GM18909 (cell line): Measurements from ENCODE around the gene ZMYND10.

Source experiments
- ATAC-seq: cut with Tn5 transposase; IDR thresholded peaks from one replicate; pipeline ENCODE4 v1.9.1; 2021; ENCODE audit warnings: mild to moderate bottlenecking; ENCODE audit not compliant: unreplicated experiment, poor library complexity

Gene ZMYND10

DNA sequence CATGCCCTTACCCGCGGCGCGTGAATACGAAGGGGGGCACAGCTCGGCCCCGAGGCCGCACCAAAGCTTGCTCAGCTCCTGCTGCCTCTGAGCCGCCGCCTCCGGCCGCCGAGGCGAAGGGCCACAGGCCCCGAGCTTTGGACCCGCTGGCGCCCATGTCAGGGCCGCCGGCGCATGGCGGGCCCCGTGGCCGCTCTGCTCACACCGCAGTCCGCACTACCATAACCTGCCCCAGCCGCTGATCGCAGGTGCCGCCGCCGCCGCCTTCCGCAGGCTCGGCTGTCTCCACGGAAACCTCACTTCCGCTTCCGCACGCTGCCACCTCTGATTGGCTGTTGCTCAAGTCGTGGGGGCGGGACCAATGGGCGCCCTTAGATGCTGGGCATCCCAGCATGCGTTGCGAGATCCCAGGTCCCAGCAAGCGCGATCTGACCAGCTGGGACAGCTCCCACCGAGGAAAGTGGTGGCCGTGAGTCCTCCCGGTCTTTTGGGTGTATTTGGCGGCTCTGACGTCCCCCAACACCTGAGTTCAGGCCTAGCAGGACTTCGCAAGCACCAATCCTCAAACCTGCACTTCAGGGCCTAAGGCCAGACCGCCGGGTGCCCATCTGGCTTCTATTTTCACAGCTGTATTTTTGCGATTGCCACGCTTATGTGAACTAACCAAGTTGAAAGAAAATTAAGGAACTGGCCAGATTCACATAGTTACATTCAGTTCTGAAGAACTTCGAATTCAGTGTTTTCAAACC is 17.4 kb downstream of the ZMYND10 start, which contains the start of gene TUSC2:
TSS of gene TUSC2 (minus strand) at position 281 of the 749 bp plus-strand sequence. CDS start at position 157, 124 bp downstream.
- ATAC-seq: peak; percentile 85

DNA sequence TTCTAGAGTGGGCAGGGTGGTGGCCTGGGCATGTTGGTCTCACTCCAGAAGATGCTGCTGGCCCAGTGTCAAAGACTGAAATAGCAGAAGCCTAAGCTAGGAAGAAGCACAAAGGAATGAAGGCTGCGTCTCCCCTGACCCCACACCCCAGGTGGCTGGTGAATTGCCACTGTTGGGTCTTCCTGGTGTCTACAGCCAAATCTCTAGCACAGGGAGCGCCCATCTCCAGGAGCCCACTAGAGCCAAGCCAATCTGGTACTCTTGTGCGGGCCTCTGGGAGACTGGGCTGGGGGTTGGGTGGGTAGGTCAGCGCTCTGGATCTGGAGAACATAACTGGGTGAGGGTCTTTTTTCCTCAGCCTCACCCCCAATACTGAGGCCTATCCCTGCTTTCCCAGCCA is 18.4 kb downstream of the ZMYND10 start:
- ATAC-seq: no peak

DNA sequence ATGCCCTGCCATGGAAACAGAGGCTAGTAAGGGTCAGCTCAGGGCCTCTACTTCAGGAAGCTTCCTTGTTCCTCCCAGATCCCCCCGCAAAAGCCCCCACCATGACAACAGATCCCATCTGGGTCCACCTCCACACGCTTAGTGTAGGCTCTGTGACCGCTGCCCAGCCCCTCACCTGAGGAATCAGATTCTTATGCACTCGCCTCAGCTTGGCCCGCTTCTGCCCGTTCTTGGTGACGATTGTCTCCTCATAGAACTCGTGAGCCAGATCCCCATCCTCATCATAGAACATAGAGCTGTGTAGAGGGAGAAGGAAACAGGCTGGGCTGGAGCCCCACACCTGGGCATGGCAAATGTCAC is 19.4 kb downstream of the ZMYND10 start:
- ATAC-seq: no peak

DNA sequence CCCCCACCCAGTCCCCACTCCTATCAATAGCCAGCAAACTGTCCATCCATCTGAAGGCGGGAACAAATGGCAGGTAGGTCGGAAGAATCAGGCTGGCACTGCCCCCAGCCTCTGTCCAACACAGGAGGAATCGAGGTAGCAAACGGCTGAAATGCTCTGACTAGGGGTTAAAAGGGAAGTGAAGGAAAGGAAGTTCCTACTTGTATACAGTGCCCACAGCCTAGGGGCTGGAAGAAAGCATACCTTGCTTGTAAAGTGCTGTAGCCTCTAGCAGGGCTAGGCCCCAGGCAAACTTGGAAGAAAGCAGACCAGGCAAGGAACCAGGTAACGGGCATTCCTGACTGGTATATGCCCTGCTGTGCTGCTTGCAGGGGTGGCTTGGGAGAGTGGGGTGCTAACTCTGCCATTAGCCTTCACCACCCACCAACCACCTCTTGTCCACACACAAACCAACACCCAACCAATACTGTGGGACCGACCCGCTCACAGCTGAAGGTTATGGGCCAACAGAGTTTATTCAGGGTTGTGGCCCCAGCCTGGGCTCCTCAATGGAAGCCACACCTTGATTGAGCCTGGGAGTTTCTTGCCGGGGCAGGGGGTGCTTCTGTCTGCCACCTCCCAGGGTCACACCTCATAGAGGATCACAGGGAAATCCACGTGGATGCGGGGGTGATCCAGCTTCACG is 19.9 kb downstream of the ZMYND10 start:
- ATAC-seq: no peak

DNA sequence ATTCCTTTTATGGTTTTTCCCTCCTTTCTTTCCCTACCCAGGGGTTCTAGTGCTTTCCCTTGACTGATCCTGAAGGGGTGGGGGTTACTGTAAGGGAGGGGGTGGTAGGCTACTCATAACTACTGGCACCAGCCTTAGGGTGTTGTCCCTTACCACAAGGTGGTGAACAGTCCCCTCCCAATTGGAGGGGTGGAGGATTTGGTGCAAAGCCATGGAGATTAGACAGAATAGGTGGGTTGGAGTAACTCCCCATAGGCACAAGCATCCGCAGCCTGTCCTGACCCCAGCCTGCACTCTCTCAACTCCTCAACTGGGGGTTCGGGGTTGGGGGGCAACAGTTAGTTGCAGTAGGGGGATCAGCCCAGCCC is 20.4 kb downstream of the ZMYND10 start:
- ATAC-seq: no peak

DNA sequence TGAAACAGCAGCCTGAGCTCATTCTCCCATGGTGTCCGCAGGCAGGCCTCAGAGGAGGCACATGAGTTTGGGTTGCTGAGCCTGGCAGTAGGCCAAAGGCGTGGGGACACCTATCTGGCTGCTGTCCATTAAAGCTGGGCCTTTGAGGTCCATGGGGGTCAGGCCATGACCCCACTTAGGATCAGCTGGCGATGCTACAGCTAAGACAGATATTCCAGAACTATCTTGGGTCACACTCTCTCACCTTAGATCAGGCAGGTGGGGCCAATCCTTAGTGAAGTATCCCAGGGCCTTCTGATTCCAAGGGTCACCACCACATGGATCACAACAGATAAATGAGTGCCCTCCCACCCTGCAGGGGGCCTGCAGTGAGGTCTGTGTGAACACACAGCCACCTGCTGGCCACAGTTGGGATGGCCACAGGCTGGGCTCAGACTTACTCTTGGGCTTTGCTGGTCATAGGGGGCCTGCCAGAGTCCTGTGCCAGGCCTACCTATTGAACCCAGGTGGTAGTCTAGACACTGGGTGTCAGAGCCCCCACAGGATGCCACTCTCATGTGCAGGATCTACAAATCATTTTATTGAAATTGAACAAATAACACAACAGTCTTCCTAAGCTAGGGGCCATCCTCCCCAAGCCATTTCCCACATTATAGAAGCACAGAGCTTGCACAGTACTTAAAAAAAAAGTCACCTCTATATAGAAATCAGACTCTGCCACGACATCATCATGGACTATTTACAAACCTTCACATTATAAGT is 21.0 kb downstream of the ZMYND10 start:
- ATAC-seq: no peak

DNA sequence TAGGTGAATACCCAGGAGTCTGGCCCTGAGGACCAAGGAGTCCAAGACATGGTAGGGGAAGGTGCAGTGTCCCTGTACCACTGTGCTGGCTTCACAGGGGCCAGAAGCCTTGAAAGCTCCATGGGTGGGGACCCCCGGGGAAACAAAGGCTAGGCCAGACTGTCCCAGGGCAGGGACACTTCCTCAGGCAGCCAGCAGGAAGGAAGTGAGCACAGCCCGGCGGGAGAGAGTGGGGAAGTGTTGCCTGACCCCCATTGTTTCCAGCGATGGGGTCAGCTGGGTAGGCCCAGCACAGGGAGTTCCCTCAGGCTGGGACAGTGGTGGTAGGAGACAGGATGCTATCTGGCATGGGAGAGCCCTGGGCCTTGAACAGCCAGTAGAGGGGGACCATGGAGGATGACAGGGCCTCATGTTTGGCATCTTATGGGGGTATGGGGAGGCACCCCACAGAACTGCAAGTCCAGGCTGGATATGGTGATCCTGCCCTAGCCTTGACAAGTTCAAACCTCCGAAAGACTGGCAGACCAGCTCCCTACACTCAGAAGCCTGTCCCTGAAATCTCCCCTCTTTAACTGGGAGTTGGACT is 21.8 kb downstream of the ZMYND10 start:
- ATAC-seq: no peak

DNA sequence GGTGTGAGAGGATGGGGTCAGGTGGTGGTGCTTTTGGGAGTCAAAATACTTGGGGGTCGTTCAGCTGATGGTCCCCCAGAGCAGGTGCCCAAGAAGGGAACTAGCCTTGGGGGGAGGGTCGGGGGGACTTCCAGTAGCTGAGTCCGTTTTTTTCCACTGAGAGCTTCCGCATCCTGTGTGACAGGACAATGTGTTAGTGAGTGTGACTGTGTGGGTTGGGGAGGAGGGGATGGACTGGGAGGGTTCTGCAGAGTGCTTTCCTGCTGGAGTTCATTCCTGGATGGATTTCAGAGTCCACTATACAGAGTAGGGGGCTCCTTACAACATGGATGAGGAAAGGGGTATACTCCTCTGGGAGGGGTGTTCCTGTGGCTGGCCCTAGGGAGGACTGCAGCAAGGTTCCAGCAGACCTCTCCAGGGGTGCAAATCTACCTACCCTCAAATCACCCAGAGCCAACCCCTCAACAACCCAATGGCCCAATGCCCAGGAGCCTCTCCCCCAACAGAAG is 22.4 kb downstream of the ZMYND10 start:
- ATAC-seq: no peak

DNA sequence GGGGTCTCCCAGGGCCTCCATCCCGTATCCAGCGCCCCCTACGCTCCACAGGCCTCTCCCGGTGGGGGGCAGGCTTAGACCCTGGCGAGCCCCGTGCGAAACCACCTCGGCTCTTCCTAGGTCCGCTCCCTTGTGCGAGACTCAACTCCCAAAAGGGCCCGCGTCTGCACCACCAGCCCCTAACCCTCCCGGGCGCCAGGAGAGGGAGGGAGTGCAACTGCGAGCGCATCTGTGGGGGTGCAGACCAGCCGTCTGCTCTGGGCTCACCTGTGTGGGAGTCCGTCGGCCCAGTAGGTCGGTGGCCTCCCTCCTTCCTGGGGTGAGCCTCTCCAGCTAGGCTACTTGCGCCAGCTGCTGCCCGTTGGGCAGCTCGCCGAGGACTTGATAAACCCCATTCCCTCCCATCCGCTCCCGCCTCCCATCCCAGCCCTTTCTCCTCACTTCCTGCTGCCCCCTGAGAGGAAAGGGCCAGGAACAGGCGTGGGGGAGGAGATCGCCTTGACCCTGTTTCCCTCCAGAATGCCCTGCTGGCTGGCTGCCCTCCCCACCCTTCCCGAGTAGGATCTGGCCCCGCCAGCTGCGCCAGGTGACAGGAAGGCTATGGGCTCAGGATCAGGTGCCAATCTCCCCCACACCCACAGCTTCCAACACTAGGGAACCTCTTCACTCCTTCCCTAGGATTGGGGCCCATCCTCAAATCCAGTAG is 23.0 kb downstream of the ZMYND10 start, which contains the start of gene HYAL2:
TSS of gene HYAL2 (minus strand) at position 360 of the 706 bp plus-strand sequence. CDS start 2,256 bp downstream, outside the sequence.
- no peak for ATAC-seq

DNA sequence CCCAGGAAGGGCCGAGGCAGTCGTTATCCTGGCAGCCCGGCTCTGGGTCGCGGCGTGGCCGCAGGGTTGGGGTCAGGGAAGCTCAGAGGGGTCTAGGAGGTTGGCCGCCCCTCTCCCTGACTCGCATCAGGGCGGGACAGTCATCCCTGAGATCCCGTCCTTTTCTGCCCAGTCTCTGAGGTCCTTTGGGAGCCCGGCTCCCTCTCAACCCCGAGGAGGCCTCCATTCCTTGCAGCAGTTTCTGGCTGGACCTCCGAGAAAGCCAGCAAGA is 23.5 kb downstream of the ZMYND10 start:
- no peak for ATAC-seq

DNA sequence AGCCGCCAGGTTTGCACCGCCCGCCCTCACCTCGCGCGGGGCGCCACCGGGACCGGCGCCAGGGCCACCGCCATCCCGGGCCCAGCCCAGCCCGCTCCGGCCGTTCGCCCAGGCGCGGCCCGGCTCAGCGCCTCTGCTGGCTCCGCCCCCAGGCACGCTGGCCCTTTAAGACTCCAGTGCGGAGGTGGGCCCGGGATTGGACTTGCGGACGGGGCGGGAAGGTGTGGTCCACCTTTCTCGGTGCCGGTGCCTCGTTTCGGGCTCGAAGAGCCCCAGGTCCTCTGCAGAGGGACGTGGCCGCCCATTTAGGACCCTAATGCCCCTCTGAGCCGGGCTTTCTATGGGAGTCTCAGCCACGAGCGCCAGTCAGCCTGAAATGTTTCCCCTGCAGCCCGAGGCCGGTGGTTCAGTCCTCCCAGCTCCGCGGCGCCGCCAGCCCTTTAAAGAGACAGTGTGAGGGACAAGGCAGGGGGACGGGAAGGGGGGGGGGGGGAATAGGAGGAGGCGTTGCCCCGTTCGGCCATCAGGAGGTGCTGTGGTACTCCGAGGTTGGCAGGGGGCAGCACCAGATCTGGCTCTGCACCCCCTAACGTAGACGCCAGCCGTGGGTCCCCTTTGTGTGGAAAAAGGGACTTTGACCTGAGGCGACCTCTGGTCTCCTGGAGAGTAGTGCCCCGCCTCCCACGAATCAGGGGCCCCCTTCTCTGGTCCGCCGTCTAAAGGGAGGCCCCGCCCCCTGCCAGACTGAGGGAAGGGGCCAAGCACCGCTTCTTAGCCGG is 24.0 kb downstream of the ZMYND10 start:
- peak; percentile 79 for ATAC-seq

DNA sequence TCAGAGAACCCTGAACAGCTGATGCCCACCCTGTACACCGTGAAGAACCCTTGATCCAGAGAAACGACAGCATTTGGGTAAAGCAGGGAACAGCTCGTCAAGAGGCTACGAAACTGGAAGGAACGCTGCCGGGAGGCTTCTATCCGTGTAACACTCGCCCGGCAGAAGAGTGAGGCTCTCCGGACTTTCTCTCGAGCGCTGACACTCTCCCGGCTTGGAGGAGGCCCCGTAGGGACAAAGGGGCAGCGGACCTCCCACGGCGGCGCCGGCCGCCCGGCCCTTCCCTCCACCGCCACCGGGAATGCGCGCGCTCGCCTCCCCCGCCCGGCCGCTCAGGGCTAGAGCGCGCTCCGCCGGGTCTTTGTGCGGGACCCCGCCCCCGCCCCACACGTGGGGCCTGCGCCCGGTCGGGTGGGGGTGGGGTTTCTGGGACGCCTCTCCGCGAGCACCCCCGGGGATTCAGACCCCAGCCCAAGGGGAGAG is 24.6 kb downstream of the ZMYND10 start:
- peak; percentile 52 for ATAC-seq

DNA sequence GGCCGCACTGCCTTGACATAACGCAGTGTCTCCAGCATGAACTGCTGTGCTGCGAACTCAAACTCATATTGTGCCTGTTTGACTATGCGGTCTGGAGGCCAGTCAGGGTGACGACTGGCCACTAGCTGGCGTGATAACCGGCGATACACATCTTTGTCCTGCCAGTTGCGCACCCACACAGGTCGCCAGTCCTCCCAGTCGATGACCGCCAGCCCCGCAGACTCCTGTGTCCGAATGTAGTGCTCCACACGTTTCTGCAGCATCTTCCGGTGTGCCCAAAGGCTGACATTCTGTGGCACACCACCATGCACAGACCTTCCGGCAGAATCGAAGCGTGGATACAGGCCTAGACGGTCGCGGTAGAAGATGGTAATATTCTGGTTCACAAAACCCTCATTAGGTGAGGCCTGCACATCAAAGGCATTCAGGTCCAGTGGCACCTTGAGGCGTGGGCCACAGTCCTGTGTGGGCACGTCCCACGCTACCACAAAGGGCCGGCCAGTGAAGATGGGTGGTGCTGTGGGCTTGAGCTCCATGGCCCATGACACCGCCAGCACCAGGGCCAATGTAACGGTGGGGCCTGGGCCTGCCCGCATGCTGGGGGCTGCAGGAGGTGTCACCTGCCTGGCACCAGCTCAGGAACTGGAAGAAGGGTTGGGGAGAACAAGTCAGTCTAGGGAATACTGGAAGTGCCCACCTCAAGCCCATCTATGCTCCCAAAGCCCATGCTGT is 25.5 kb downstream of the ZMYND10 start:
- no peak for ATAC-seq

DNA sequence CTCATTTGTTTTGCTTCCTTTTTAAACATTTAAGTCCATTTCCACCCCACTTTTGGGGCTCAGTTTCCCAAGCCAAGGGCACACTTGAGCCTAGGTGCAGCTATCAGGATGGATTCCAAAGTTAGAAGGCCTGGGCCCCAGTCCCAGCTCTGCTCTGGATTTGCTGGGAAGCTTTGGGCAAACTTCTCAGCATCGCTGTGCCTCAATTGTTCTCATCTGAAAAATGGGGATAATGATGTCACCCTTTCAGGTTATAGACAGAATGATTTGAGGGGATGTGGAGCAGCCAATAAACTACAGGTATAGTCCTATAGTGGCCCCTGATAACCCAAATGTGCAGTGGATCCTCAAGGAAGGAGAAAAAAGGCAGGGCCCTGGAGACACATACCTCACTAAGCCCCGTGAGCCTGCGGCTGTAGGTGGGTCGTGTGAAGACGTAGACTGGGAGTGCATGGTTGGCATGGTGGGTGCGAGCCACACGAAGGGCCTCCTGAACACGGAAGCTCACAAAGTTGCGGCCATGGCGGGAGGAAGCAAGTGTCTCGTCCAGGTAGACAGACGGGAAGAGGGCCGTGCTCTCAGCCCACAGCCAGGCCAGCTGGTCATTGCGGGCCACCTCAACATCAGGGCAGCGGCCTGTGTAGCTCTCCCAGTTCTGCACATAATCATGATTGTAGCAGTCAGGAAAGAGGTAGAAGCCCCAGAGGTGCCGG is 26.2 kb downstream of the ZMYND10 start:
- ATAC-seq: no peak

DNA sequence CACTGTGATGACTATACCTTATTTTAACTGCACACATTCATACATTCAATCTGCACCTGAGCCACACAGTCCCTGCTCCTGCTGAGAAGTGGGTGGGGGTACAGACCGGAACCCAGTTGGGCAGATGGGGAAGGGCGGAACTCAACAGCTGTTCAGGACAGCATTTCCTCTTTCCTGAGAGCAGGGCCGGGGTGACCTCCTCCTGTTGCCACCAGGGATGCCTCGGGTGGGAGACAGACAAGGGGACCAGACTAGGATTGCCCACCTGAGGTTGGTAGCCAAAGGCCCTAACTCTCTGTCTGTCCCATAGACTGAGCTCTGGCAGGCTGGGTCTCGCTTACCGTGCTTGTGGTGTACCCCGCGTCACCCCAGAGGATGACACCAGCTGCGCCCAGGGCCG is 26.9 kb downstream of the ZMYND10 start:
- no peak for ATAC-seq

DNA sequence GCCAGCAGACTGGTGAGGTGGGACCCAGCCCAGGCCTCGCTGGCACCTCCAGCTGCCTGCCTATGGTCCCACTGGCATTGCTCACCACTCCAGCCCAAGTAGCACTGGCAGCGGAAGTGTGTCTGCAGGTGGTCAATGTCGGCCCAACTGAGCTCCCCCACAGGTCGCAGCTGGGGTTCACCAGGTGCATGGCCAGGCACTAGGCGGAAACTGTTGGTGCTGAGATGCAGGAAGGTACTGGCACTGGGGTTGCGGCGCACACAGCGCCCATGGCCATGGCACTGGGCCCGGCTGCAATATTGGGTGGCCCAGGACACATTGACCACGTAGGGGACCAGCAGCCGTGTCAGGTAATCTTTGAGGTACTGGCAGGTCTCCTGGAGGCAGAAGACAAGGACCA is 27.4 kb downstream of the ZMYND10 start:
- ATAC-seq: no peak

DNA sequence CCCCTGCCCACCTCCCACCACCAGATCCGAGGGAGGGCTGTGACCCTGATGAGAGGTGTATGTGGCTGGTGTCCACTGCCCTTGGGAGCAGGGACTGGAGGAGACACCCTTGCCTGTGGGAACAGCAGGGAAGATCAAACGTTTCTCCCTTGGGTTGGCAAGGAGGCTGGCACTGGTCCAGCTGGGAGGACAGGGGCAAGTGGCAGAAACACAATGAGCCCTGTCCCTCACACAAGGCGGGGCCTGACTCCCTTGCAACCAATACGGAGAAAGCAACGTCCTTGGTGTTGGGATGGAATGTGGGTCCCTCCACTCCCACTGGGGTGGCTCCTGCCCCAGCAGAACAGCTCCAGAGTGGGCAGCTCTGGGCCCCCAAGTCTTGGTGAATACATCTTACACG is 28.2 kb downstream of the ZMYND10 start:
- no peak for ATAC-seq

DNA sequence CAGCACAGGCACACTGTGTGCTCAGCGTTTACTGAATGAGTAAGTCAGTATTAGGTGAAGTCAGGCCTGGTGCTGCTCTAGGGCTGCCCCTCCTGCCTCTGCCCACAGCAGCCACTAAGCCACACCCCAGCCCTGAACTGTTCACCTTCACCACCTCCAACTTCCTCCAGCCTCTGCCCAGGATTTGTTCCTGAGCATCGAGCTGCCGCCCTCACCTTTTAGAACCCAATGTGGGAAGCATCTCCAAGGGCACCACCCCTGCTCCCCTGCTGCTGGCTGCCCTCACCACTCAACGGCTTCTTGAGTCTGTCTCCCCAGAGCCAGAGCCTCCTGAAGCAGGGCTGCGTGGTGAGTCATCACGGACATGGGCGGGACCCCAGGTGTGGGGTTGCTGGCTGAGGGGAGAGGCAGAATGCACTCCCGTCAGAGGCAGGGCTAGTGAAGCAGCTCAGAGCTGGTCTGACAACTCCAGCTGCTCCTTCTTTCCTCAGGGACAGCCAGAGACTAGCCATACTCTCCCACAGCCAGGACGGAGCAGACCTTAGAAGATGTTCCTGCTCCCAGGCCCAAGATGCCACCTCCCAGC is 28.8 kb downstream of the ZMYND10 start:
- ATAC-seq: no peak
